H1 (cell line): Measurements from ENCODE around the gene DYSF.

Source experiments
- CBX5 ChIP-seq: fragments of 300-800, 300-1000 bp; sonication (generic); IDR thresholded peaks from 2 replicates; pipeline ENCODE4 v1.7.1; 2016; ENCODE audit warnings: antibody characterized with exemption, low read length, low read depth
- EZH2 ChIP-seq: fragments of 200-600 bp; sonication (generic); IDR thresholded peaks from 2 replicates; pipeline ENCODE4 v1.7.1; 2012; ENCODE audit warnings: low read depth, mild to moderate bottlenecking, moderate library complexity, low read length, inconsistent platforms; ENCODE audit not compliant: severe bottlenecking
- SP2 ChIP-seq: IDR thresholded peaks from 2 replicates; pipeline ENCODE4 v1.6.1; 2012; ENCODE audit warnings: mild to moderate bottlenecking, low read length, inconsistent platforms
- TBP ChIP-seq: IDR thresholded peaks from 2 replicates; pipeline ENCODE4 v1.6.1; 2011; ENCODE audit warnings: low read depth, low read length, improper control_type of control experiment
- TF ChIP-seq, protein P1 (sequence below): IDR thresholded peaks from 2 replicates; pipeline ENCODE4 v1.6.1; 2012; ENCODE audit warnings: inconsistent platforms

DNA sequence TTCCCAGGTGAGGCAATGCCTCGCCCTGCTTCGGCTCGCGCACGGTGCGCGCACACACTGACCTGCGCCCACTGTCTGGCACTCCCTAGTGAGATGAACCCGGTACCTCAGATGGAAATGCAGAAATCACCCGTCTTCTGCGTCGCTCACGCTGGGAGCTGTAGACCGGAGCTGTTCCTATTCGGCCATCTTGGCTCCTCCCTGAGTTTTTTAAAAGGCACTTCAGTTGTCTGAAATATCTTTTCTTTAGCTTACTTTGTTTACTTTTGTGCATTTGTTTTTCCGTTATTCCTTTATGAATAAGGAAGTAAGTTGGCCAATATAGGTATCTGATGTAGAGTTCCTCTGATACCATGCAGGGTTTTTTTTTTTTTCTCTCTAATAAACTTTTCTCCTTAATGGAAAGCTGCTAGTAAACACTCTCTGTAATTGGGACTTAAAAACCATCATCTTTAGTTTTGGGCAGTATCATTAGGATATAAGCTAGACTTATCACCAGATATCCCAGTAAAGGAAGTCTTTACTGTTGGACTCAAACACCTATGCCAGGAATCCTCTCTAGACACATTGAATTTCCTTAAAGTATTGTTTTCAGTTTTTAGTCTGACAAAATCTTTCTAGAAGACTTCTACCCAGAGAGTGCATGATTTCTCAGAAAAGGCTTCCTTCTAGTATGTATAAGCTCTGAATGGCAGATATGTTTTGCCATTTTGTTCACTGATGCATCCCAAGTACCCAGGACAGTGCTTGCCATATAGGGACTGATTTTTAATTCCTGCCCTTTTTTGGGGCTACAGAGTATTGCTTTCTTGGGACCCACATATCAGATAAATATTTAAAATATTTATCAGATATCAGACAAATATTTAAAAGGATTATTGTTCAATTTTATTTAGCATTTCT is 35.8 kb upstream of the DYSF start:
- TF ChIP-seq SP2: no peak
- TF ChIP-seq CBX5: no peak
- TF ChIP-seq, protein P1, sequence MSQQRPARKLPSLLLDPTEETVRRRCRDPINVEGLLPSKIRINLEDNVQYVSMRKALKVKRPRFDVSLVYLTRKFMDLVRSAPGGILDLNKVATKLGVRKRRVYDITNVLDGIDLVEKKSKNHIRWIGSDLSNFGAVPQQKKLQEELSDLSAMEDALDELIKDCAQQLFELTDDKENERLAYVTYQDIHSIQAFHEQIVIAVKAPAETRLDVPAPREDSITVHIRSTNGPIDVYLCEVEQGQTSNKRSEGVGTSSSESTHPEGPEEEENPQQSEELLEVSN: no peak
- TF ChIP-seq EZH2: no peak
- TF ChIP-seq TBP: no peak
